ENCODE measurements around the gene PLA1A. TPM values are rescaled to one million over a fixed set of nuclear protein-coding genes. Genes with fewer than 3 reads are reported as not detected.

The PLA1A gene
- total RNA-seq, 2 experiments from 2014 or later: not detected

DNA sequence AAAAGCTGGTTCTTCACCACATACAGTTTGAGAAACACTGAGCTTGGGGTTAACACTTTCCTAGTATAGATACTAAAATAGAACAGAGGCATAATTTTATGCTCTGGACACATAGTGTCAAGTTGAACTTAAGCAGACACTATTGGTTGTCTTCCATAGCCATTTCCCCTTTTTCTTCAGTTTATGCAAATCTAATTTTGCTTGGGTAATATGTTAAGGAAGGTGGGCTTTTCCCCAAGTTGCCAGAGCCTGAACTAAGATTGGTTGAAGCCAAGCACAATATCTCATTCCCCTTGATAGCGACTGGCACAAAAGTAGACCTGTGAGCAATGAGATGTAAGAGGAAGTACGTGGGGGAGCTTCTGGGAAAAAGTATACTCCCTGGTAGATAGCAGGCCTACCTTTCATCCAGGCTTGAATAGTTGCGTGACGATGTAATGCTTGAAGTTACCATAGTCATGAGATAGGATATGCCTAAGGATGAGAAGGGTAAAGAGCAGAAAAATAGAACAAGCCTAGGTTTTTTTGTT, 67.2 kb downstream of the PLA1A start:
- ATAC-seq (ENCODE audit: poor library complexity) (no peak), DNase-seq (peak in 2 of 14 experiments; percentile 9 to 30)
- Mint-ChIP-seq H3K4me1 (ENCODE audit: low read depth) (no peaks in the 10 kb centered on the region), H3K27ac (no peak overlapping the region), H3K9me3 (no peaks in the 10 kb centered on the region), H3K27me3 (no peaks in the 10 kb centered on the region), H3K4me3 (no peak overlapping the region), H3K36me3 (ENCODE audit: low read depth) (peaks cover 30% of the 10 kb centered on the region)
- Histone ChIP-seq H3K9me3 (ENCODE audit: control insufficient read depth in 1 of 2, insufficient read depth in 1 of 2, low read length in 2 of 2) (no peaks in the 10 kb centered on the region), H3K36me3 (ENCODE audit: insufficient read depth, low read length) (peaks cover 34% of the 10 kb centered on the region), H3K4me3 (ENCODE audit: low read length) (no peak overlapping the region), H3K27me3 (ENCODE audit: control insufficient read depth in 1 of 2, insufficient read depth in 2 of 2, low read length in 2 of 2) (no peaks in the 10 kb centered on the region), H3K4me1 (ENCODE audit: insufficient read depth, low read length) (no peaks in the 10 kb centered on the region), H3K27ac (ENCODE audit: low read depth in 1 of 2, low read length in 2 of 2) (no peak overlapping the region)
- intact Hi-C loops (cut with DNase I, micrococcal nuclease): no loop called here
- TF ChIP-seq, protein P1, sequence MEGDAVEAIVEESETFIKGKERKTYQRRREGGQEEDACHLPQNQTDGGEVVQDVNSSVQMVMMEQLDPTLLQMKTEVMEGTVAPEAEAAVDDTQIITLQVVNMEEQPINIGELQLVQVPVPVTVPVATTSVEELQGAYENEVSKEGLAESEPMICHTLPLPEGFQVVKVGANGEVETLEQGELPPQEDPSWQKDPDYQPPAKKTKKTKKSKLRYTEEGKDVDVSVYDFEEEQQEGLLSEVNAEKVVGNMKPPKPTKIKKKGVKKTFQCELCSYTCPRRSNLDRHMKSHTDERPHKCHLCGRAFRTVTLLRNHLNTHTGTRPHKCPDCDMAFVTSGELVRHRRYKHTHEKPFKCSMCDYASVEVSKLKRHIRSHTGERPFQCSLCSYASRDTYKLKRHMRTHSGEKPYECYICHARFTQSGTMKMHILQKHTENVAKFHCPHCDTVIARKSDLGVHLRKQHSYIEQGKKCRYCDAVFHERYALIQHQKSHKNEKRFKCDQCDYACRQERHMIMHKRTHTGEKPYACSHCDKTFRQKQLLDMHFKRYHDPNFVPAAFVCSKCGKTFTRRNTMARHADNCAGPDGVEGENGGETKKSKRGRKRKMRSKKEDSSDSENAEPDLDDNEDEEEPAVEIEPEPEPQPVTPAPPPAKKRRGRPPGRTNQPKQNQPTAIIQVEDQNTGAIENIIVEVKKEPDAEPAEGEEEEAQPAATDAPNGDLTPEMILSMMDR (IDR thresholded peaks at IDR 0.05): no peak
- POLR2A ChIA-PET: interaction anchor here (1.3 kb wide), 1 partner anchor 8 kb away, joined by 6 read pairs; no protein-coding TSS in a partner anchor
- CTCF ChIA-PET: no interaction called here

DNA sequence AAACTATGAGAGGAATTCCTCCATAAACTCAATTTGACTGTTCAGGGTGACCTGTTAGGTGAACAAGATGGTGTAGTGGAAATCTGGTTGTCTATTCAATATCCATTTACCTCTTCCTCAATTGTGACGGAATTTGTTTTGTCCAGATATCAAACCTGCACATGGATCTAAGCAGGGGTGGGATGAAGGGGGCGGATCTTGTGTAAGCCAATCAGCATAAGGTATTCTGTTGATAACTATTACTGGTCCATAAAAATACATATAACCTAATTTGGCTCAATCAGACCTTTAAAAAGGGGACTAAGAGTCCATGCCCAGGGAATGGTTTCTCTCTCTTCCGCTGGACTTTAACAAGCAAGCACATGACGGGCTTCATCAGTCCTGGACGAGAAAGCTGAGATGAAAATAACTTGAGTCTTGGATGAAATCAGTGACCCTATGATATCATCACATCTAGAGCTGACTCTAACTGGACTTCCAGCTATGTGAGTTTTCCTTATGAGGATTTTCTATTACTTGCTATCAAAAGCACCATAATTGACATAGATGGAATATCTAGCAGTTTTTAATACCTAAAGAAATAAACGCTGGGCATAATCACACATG, 68.4 kb downstream of the PLA1A start:
- H3K36me3 Mint-ChIP-seq (ENCODE audit: low read depth): peaks cover 41% of the 10 kb centered on the region
- TF ChIP-seq, protein P1 (IDR thresholded peaks at IDR 0.05): no peak
- ATAC-seq (ENCODE audit: poor library complexity) (no peak), DNase-seq (no peak)
- H3K4me1 Mint-ChIP-seq (ENCODE audit: low read depth): peaks cover 6% of the 10 kb centered on the region
- no peak overlapping the region for H3K27ac ChIP-seq (ENCODE audit: low read depth in 1 of 2, low read length in 2 of 2)
- intact Hi-C loops (cut with DNase I, micrococcal nuclease): no loop called here
- H3K4me3 Mint-ChIP-seq: no peak overlapping the region
- no peaks in the 10 kb centered on the region for H3K9me3 ChIP-seq (ENCODE audit: control insufficient read depth in 1 of 2, insufficient read depth in 1 of 2, low read length in 2 of 2)
- H3K27ac Mint-ChIP-seq: no peak overlapping the region
- no peaks in the 10 kb centered on the region for H3K27me3 Mint-ChIP-seq
- no peak overlapping the region for H3K4me3 ChIP-seq (ENCODE audit: low read length)
- peaks cover 45% of the 10 kb centered on the region for H3K36me3 ChIP-seq (ENCODE audit: insufficient read depth, low read length)
- H3K27me3 ChIP-seq (ENCODE audit: control insufficient read depth in 1 of 2, insufficient read depth in 2 of 2, low read length in 2 of 2): no peaks in the 10 kb centered on the region
- ChIA-PET CTCF (no interaction called here), POLR2A (no interaction called here)
- H3K9me3 Mint-ChIP-seq: no peaks in the 10 kb centered on the region
- H3K4me1 ChIP-seq (ENCODE audit: insufficient read depth, low read length): no peaks in the 10 kb centered on the region

DNA sequence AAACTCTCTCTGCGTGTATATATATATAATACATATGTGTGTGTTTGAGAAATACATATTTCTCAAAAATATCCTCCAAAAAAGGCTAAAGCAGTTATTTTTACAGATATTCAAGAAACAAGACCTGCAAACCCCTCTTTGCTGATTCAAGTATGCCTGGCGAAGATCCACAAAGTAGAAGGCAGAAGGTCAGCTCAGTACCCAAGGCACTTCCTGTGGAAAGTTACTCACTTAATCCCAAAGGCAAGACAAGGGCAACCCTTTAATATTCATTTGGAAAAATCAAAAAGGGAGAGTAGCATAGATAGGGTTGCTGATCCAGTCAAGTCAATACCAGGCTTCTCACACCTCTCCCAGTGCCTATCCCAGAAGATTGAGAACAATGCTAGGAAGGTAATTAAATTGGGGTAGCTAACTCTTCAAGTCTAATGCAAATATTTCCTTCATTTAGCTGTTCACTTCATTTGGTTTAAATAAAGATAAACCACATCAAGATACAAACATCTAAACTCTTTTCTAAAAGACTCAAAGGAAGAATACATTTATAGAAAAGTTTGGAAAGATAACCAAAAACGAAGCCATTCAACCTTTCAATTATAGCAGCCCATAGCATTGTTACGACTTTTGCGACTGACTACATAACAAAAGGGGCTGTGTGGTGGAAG, 72.4 kb downstream of the PLA1A start:
- CTCF ChIA-PET: no interaction called here
- peaks cover 78% of the 10 kb centered on the region for H3K36me3 Mint-ChIP-seq (ENCODE audit: low read depth)

More for the DNA sequence above, 72.4 kb downstream of the PLA1A start:
- DNase-seq: no peak
- Histone ChIP-seq H3K4me1 (ENCODE audit: insufficient read depth, low read length) (no peaks in the 10 kb centered on the region), H3K4me3 (ENCODE audit: low read length) (no peak overlapping the region), H3K9me3 (ENCODE audit: control insufficient read depth in 1 of 2, insufficient read depth in 1 of 2, low read length in 2 of 2) (no peaks in the 10 kb centered on the region), H3K27me3 (ENCODE audit: control insufficient read depth in 1 of 2, insufficient read depth in 2 of 2, low read length in 2 of 2) (no peaks in the 10 kb centered on the region), H3K36me3 (ENCODE audit: insufficient read depth, low read length) (peaks cover 78% of the 10 kb centered on the region), H3K27ac (ENCODE audit: low read depth in 1 of 2, low read length in 2 of 2) (no peak overlapping the region)
- no peak for ATAC-seq (ENCODE audit: poor library complexity)
- Mint-ChIP-seq H3K27me3 (no peaks in the 10 kb centered on the region), H3K4me1 (ENCODE audit: low read depth) (peaks cover 25% of the 10 kb centered on the region), H3K27ac (peak overlapping the region; percentile 78), H3K9me3 (no peaks in the 10 kb centered on the region), H3K4me3 (no peak overlapping the region)
- TF ChIP-seq, protein P1 (IDR thresholded peaks at IDR 0.05): no peak
- POLR2A ChIA-PET: no interaction called here
- intact Hi-C loops (cut with DNase I, micrococcal nuclease): loop anchor here in 1 of 2 experiments (10.0 kb wide), 1 partner anchor 425 kb away; the partner anchor contains the start of gene GSK3B
